GM12878 (cell line): ENCODE measurements around the gene SNX22. TPM values are rescaled to one million over a fixed set of nuclear protein-coding genes. Genes with fewer than 3 reads are reported as not detected.
A peak's percentile ranks its signal among the peaks of the same experiment; 100 is the strongest.

ENCODE experiments used
- ATAC-seq: fragments of 200-7000 bp; cut with Tn5 transposase; 3 replicates; pipeline ENCODE4 v1.9.1; 2020; ENCODE audit warnings: mild to moderate bottlenecking, moderate library complexity
- BruUV-seq: library from RNA; stranded (reverse); fragments of 400-500 nt; replicated peaks from 2 replicates; lab custom pipeline; 2021; lab: Mats Ljungman, UMichigan
- CTCF ChIA-PET: fragments of 300-600 bp; sonication (Branson Sonifier 250); formaldehyde crosslinking; extraction: SDS; loops from one replicate; lab custom pipeline; 2021; ENCODE audit warnings: inconsistent platforms; lab: Yijun Ruan, JAX
- POLR2A ChIA-PET: fragments of 350-600 bp; formaldehyde crosslinking; extraction: SDS; loops from one replicate; lab custom pipeline; 2021; ENCODE audit warnings: inconsistent platforms; lab: Charles Lee
- RAD21 ChIA-PET: fragments of 300-600 bp; sonication (Branson Sonifier 250); formaldehyde crosslinking; loops from one replicate; lab custom pipeline; 2023; ENCODE audit warnings: antibody characterized with exemption; ENCODE audit not compliant: unreplicated experiment; lab: Charles Lee
- SMC1A ChIA-PET: fragments of 300-600 bp; sonication (Branson Sonifier 250); formaldehyde crosslinking; loops from one replicate; lab custom pipeline; 2023; ENCODE audit not compliant: unreplicated experiment, uncharacterized antibody; lab: Charles Lee
- DNase-seq: peaks from one replicate; pipeline ENCODE4 v3.0.0-alpha.2; 2011; ENCODE audit warnings: low read depth, low spot score
- FAIRE-seq: peaks from 3 replicates; lab custom pipeline; 2011; peaks lifted over from hg19 to GRCh38; lab: Jason Lieb, UNC
- H2AFZ ChIP-seq: 2 replicates; pipeline ENCODE4 v1.6.0; 2011; ENCODE audit warnings: low read depth, low read length, control low read depth; ENCODE audit not compliant: control insufficient read depth
- H3K27ac ChIP-seq: 2 replicates; pipeline ENCODE4 v1.5.1; 2011; ENCODE audit warnings: control low read depth; ENCODE audit not compliant: control insufficient read depth, insufficient read depth
- H3K27me3 ChIP-seq, 2 experiments: replicated peaks in 1 of 2; 2 replicates each; pipeline versions ENCODE4 v1.6.0 to v1.6.1; 2011; ENCODE audit warnings: low read length in 1 of 2; ENCODE audit not compliant: control insufficient read depth in 2 of 2, insufficient read depth in 2 of 2
- H3K36me3 ChIP-seq, 2 experiments: 2 replicates each; pipeline ENCODE4 v1.5.1; 2011; ENCODE audit warnings: low read length in 1 of 2; ENCODE audit not compliant: control insufficient read depth in 2 of 2, insufficient read depth in 2 of 2
- H3K4me1 ChIP-seq: 2 replicates; pipeline ENCODE4 v1.6.1; 2011; ENCODE audit warnings: mild to moderate bottlenecking, low read length, moderate library complexity, mixed read lengths; ENCODE audit not compliant: control insufficient read depth, insufficient read depth
- H3K4me2 ChIP-seq: 2 replicates; pipeline ENCODE4 v1.6.0; 2011; ENCODE audit warnings: control low read depth; ENCODE audit not compliant: control insufficient read depth, insufficient read depth
- H3K4me3 ChIP-seq: fragments of 200-600 bp; sonication (generic); 2 replicates; pipeline ENCODE4 v1.5.1; 2016
- H3K79me2 ChIP-seq: 2 replicates; pipeline ENCODE4 v1.6.0; 2011; ENCODE audit warnings: low read length; ENCODE audit not compliant: control insufficient read depth, insufficient read depth
- H3K9ac ChIP-seq: 2 replicates; pipeline ENCODE4 v1.8.0; 2011; ENCODE audit warnings: low read length, control low read depth, mixed read lengths; ENCODE audit not compliant: control insufficient read depth, insufficient read depth
- H3K9me3 ChIP-seq: replicated peaks from 3 replicates; pipeline ENCODE4 v1.5.1; 2011; ENCODE audit warnings: mild to moderate bottlenecking, low read length; ENCODE audit not compliant: control insufficient read depth, insufficient read depth
- H4K20me1 ChIP-seq: 2 replicates; pipeline ENCODE4 v1.6.0; 2011; ENCODE audit not compliant: control insufficient read depth, insufficient read depth
- DPF2 ChIP-seq: fragments of 450-650 bp; IDR thresholded peaks from 2 replicates; pipeline ENCODE4 v1.6.1; 2017; ENCODE audit warnings: mild to moderate bottlenecking
- E2F4 ChIP-seq: IDR thresholded peaks from 2 replicates; pipeline ENCODE4 v1.6.1; 2012; ENCODE audit warnings: low read depth, low read length, improper control_type of control experiment
- ESRRA ChIP-seq: IDR thresholded peaks from 2 replicates; pipeline ENCODE4 v1.6.1; 2012; ENCODE audit warnings: mild to moderate bottlenecking, low read length, improper control_type of control experiment
- GABPA ChIP-seq: IDR thresholded peaks from 2 replicates; pipeline ENCODE4 v1.6.1; 2014; ENCODE audit warnings: antibody characterized with exemption, low read depth, mild to moderate bottlenecking, inconsistent platforms
- GATAD2B ChIP-seq: fragments of 450-650 bp; conservative IDR thresholded peaks from 2 replicates; pipeline ENCODE4 v1.6.1; 2017; ENCODE audit warnings: low read depth, mild to moderate bottlenecking, moderate library complexity
- HCFC1 ChIP-seq: fragments of 150-350 bp; IDR thresholded peaks from 2 replicates; pipeline ENCODE4 v1.6.1; 2014; ENCODE audit warnings: low read length
- HDAC2 ChIP-seq: fragments of 200-600 bp; sonication (generic); IDR thresholded peaks from 2 replicates; pipeline ENCODE4 v1.6.1; 2017
- IKZF1 ChIP-seq: fragments of 450-650 bp; conservative IDR thresholded peaks from 2 replicates; pipeline ENCODE4 v1.6.1; 2017; ENCODE audit warnings: antibody characterized with exemption, mild to moderate bottlenecking
- IKZF2 ChIP-seq, 2 experiments: fragments of 450-650 bp; IDR thresholded peaks; 2 replicates each; pipeline ENCODE4 v1.6.1; 2017; ENCODE audit warnings: mild to moderate bottlenecking in 2 of 2, moderate library complexity in 2 of 2
- KDM1A ChIP-seq: fragments of 200-600 bp; sonication (generic); IDR thresholded peaks from 2 replicates; pipeline ENCODE4 v1.6.1; 2016; ENCODE audit warnings: borderline replicate concordance
- MEF2A ChIP-seq: IDR thresholded peaks from 2 replicates; pipeline ENCODE4 v1.6.1; 2011; ENCODE audit warnings: low read depth, mild to moderate bottlenecking, low read length, moderate library complexity; ENCODE audit not compliant: insufficient read depth
- MEF2B ChIP-seq: fragments of 450-650 bp; IDR thresholded peaks from 2 replicates; pipeline ENCODE4 v1.6.1; 2018; ENCODE audit warnings: mild to moderate bottlenecking, moderate library complexity; ENCODE audit not compliant: partially characterized antibody, poor library complexity, severe bottlenecking
- NR2C1 ChIP-seq: fragments of 450-650 bp; IDR thresholded peaks from 2 replicates; pipeline ENCODE4 v1.6.1; 2017; ENCODE audit warnings: antibody characterized with exemption, mild to moderate bottlenecking, moderate library complexity
- SIX5 ChIP-seq: IDR thresholded peaks from 2 replicates; pipeline ENCODE4 v1.6.1; 2011; ENCODE audit warnings: mild to moderate bottlenecking, low read depth, low read length, moderate library complexity; ENCODE audit not compliant: severe bottlenecking
- SPI1 ChIP-seq: IDR thresholded peaks from 2 replicates; pipeline ENCODE4 v1.6.1; 2011; ENCODE audit warnings: low read depth, mild to moderate bottlenecking, low read length, moderate library complexity, borderline replicate concordance; ENCODE audit not compliant: insufficient read depth
- SREBF2 ChIP-seq: IDR thresholded peaks from 2 replicates; pipeline ENCODE4 v1.6.1; 2012; ENCODE audit warnings: mild to moderate bottlenecking, low read length
- ZBTB33 ChIP-seq: fragments of 450-650 bp; IDR thresholded peaks from 2 replicates; pipeline ENCODE4 v1.6.1; 2017; ENCODE audit warnings: mild to moderate bottlenecking
- ZNF217 ChIP-seq: fragments of 450-650 bp; IDR thresholded peaks from 2 replicates; pipeline ENCODE4 v1.6.1; 2017; ENCODE audit warnings: antibody characterized with exemption, mild to moderate bottlenecking
- ZNF274 ChIP-seq: IDR thresholded peaks from one replicate; pipeline ENCODE4 v1.8.0; 2011; ENCODE audit not compliant: insufficient read length, insufficient read depth
- ZSCAN29 ChIP-seq: fragments of 450-650 bp; IDR thresholded peaks from 2 replicates; pipeline ENCODE4 v1.6.1; 2017; ENCODE audit warnings: mild to moderate bottlenecking, moderate library complexity
- WGBS: methylation state at CpG from one replicate; pipeline ENCODE4 v1.1.6; 2016; ENCODE audit warnings: low lambda C conversion rate; ENCODE audit not compliant: insufficient replicate concordance, insufficient coverage; ENCODE audit errors: missing lambda C conversion rate; 5-methylcytosine and 5-hydroxymethylcytosine counted together
- in situ Hi-C: fragments of 300-500 bp; cut with MboI; formaldehyde crosslinking; loops from 9 replicates; pipeline ENCODE4 v1.14.3; 2018; ENCODE audit warnings: mixed read lengths
- intact Hi-C: fragments of 100-400 bp; cut with micrococcal nuclease; formaldehyde crosslinking; loops from one replicate; pipeline ENCODE4 v1.14.2; 2022; ENCODE audit not compliant: unreplicated experiment
- polyA plus RNA-seq, 11 experiments: library from polyadenylated mRNA; depleted of rRNA in 4 of 11; unstranded in 6 of 11; stranded (reverse) in 5 of 11; fragments of >200 nt; fragmentation: Nextera tagmentation in 4 of 11; fragmentation: Illumina TruSeq in 1 of 11; extraction: Ambion mirVana in 4 of 11; extraction: Trizol in 1 of 11; gene quantifications; 1 replicate in 1 of 11; 2 replicates in 10 of 11; pipeline versions ENCODE4 v1.2.1 to v1.2.3, GENCODE V29; 2011 to 2016; ENCODE audit warnings: inconsistent platforms in 2 of 11, missing spikeins in 2 of 11, low read depth in 1 of 11
- total RNA-seq, 4 experiments: library from RNA; depleted of rRNA in 3 of 4; stranded (reverse); fragments of >200 nt in 3 of 4; fragmentation: Illumina TruSeq in 1 of 4; extraction: Trizol in 1 of 4; gene quantifications; 2 replicates each; pipeline versions ENCODE4 v1.2.1 to v1.2.3, GENCODE V29; 2013 to 2021

Gene SNX22
- total and polyA plus RNA-seq, 10 of the 15 experiments (the other 5 are each of a cell fraction or from before 2014, with no cell fraction given): 4.4 to 29.0 (median 8.7) TPM

DNA sequence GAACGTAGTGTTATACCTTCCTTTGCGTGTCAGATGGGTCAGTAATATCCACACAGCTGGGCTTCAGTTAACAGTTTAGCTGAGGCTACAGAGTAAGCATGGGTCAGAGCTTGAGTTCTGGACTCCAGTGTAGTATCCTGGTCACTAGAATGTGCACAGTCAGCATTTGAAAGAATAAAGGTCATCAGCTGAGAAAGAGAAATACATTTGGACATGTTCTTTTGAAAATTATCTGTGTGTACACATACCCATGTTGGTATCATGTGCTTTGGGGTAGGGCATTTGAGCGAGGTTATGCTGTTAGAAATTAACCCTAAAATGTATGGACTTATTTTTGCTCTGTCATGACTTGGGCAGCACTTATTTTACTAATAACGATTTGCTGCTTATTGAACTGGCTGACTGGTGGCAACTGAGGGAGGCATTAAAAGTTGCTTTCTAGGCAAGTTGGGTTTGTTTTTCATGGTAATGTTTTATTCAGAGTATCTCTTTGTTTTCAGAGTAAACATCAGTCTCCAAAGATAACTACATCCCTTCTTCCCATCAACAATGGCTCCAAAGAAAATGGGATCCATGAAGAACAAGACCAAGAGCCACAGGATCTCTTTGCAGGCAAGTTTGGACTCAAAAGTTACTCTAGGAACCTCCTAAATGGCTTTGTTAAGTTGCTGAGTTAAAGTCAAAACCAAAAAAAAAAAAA is 39.3 kb upstream of the SNX22 start:
- FAIRE-seq (no peak), DNase-seq (no peak), ATAC-seq (no peak)
- intact Hi-C loops (no loop called here), in situ Hi-C loops (no loop called here)
- H3K4me2 ChIP-seq: peak overlapping the region; percentile 41
- RAD21 ChIA-PET: interaction anchor here (0.8 to 1.1 kb wide), 3 partner anchors 21 to 41 kb away, joined by 3 to 5 read pairs (median 3); no protein-coding TSS in a partner anchor
- peaks cover 26% of the 10 kb centered on the region for H3K4me1 ChIP-seq
- H3K36me3 ChIP-seq: peaks cover 4 to 21% of the 10 kb centered on the region in 2 experiments
- H3K9ac ChIP-seq: no peak overlapping the region
- POLR2A ChIA-PET: interaction anchor here (0.7 to 1.3 kb wide), 2 partner anchors 33 to 884 kb away, joined by 3 read pairs; no protein-coding TSS in a partner anchor
- no peak overlapping the region for H3K4me3 ChIP-seq
- WGBS: 69% methylated on average over 4 of the region's 4 CpGs
- no peaks in the 10 kb centered on the region for H4K20me1 ChIP-seq
- no TSS peak for BruUV-seq
- no peaks in the 10 kb centered on the region for H3K9me3 ChIP-seq
- CTCF ChIA-PET: interaction anchor here (1.0 to 3.2 kb wide), 6 partner anchors 10 to 45 kb away, joined by 3 to 11 read pairs (median 4); no protein-coding TSS in a partner anchor
- H2AFZ ChIP-seq: no peak overlapping the region
- peak overlapping the region; percentile 30; the same call in 1 of the 2 replicates for H3K27ac ChIP-seq
- peaks cover 40% of the 10 kb centered on the region for H3K79me2 ChIP-seq
- no peaks in the 10 kb centered on the region for H3K27me3 ChIP-seq
- SMC1A ChIA-PET: interaction anchor here (1.0 to 2.4 kb wide), 4 partner anchors 10 to 22 kb away, joined by 4 to 14 read pairs (median 8); no protein-coding TSS in a partner anchor
- TF ChIP-seq HDAC2 (no peak), SIX5 (no peak), ZSCAN29 (no peak), ZNF274 (no peak), DPF2 (no peak), KDM1A (no peak), HCFC1 (no peak), E2F4 (no peak), MEF2A (no peak), GABPA (no peak), IKZF1 (no peak), ZNF217 (no peak), NR2C1 (no peak), ZBTB33 (no peak), SPI1 (no peak), ESRRA (no peak), GATAD2B (no peak), SREBF2 (no peak), IKZF2 (IDR thresholded peaks at IDR 0.05) (no peak), MEF2B (no peak)
- TF ChIP-seq, all 136 proteins: peak for 0
